ENCODE results near the gene ABCA8. TPM values are rescaled to one million over a fixed set of nuclear protein-coding genes. Genes with fewer than 3 reads are reported as not detected.

The ABCA8 gene
- total RNA-seq, 1 donor from 2014 or later = not detected

DNA sequence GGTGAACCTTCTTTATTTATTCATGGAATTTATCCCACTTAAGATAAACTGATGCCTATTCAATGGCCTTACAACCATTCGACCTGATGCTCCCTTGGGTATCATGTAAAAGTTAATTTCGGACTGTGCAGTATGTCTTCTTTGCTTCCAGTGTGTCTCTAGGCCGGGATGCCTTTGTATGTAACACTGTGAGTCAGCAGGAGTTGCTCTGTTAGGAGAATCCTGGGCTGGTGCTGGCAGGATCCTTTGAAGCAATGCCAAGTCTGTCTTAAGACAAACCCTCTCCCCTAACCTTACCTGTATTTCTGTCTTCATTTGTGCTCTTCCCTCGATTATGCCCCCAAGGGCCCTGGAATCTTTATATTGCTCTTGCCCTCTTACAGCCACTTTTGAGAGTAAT lies 37.9 kb upstream of the ABCA8 start:
- peaks cover 1% of the 10 kb centered on the region for H3K9me3 Mint-ChIP-seq (ENCODE audit: unreplicated experiment)
- Histone ChIP-seq H3K79me2 (ENCODE audit: insufficient read depth, low read length) (no peaks in the 10 kb centered on the region), H2AFZ (ENCODE audit: low read depth, low read length) (no peak overlapping the region), H3K4me2 (ENCODE audit: low read length) (no peak overlapping the region), H3K27me3 (ENCODE audit: insufficient read depth, low read length) (no peaks in the 10 kb centered on the region), H4K20me1 (ENCODE audit: insufficient read depth, low read length) (no peaks in the 10 kb centered on the region), H3K4me3 (ENCODE audit: insufficient read depth, low read depth, low read length) (no peak overlapping the region), H3K36me3 (ENCODE audit: insufficient read depth, low read length) (no peaks in the 10 kb centered on the region), H3K9ac (ENCODE audit: low read length) (no peak overlapping the region), H3K27ac (ENCODE audit: low read depth, low read length) (no peak overlapping the region), H3K9me3 (ENCODE audit: insufficient read depth, low read depth, low read length) (no peaks in the 10 kb centered on the region), H3K4me1 (ENCODE audit: insufficient read depth, low read length) (no peaks in the 10 kb centered on the region)
- peaks cover 4% of the 10 kb centered on the region for H3K4me1 Mint-ChIP-seq (ENCODE audit: low read depth, unreplicated experiment)
- no peaks in the 10 kb centered on the region for H3K36me3 Mint-ChIP-seq (ENCODE audit: low read depth, unreplicated experiment)
- no peak overlapping the region for H3K27ac Mint-ChIP-seq (ENCODE audit: unreplicated experiment)
- FAIRE-seq = no peak
- H3K27me3 Mint-ChIP-seq (ENCODE audit: low read depth, unreplicated experiment) = no peaks in the 10 kb centered on the region
- TF ChIP-seq, protein P1, sequence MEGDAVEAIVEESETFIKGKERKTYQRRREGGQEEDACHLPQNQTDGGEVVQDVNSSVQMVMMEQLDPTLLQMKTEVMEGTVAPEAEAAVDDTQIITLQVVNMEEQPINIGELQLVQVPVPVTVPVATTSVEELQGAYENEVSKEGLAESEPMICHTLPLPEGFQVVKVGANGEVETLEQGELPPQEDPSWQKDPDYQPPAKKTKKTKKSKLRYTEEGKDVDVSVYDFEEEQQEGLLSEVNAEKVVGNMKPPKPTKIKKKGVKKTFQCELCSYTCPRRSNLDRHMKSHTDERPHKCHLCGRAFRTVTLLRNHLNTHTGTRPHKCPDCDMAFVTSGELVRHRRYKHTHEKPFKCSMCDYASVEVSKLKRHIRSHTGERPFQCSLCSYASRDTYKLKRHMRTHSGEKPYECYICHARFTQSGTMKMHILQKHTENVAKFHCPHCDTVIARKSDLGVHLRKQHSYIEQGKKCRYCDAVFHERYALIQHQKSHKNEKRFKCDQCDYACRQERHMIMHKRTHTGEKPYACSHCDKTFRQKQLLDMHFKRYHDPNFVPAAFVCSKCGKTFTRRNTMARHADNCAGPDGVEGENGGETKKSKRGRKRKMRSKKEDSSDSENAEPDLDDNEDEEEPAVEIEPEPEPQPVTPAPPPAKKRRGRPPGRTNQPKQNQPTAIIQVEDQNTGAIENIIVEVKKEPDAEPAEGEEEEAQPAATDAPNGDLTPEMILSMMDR (IDR thresholded peaks at IDR 0.05; ENCODE audit: insufficient read depth, low read depth, low read length) = no peak
- TF ChIP-seq EZH2 (IDR thresholded peaks at IDR 0.05; ENCODE audit: insufficient read depth, low read length) = no peak
- peak; percentile 22 for DNase-seq (ENCODE audit: low read depth)
- H3K4me3 Mint-ChIP-seq (ENCODE audit: unreplicated experiment) = no peak overlapping the region

DNA sequence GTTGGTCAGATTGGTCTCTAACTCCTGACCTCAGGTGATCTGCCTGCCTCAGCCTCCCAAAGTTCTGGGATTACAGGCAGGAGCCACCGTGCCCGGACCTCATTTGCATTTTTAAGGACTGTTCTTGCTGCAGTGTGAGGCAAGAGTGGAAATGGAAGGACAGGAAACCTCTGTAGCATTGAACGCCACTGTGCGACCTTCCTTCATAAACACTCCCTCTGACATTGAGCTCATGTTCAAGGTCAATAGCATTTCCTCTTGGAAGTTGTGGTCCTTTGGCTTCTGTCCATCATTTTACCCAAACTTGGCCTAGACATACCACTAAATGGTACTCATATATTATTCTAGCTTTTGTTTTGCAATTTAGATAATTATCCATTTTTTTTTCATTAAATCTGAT lies 32.8 kb upstream of the ABCA8 start:
- H3K9me3 Mint-ChIP-seq (ENCODE audit: unreplicated experiment) = no peaks in the 10 kb centered on the region
- peaks cover 3% of the 10 kb centered on the region for H3K4me1 Mint-ChIP-seq (ENCODE audit: low read depth, unreplicated experiment)

DNA sequence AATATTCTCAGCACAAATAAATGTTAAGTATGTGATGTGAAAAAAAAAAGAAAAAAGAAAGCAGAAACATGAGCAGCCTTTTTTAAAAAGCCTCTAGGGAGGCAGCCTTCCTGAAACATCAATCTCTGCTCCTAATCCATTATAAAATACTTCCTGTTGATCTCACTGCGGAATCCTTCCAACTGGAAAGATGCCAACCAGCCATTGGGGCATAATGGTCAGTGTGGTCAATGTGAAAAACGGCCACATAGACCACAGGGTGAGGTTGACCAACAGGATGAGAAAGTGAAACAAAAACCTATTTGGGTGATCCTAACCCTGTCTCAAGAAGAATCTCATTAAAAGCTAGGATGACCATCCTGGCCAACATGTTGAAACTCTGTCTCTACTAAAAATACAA lies 26.1 kb upstream of the ABCA8 start:
- Histone ChIP-seq H3K9ac (ENCODE audit: low read length) (no peak overlapping the region), H4K20me1 (ENCODE audit: insufficient read depth, low read length) (no peaks in the 10 kb centered on the region), H3K36me3 (ENCODE audit: insufficient read depth, low read length) (no peaks in the 10 kb centered on the region), H3K4me3 (ENCODE audit: insufficient read depth, low read depth, low read length) (no peak overlapping the region), H3K4me1 (ENCODE audit: insufficient read depth, low read length) (no peaks in the 10 kb centered on the region), H3K27ac (ENCODE audit: low read depth, low read length) (no peak overlapping the region), H2AFZ (ENCODE audit: low read depth, low read length) (peak overlapping the region; percentile 39), H3K4me2 (ENCODE audit: low read length) (peak overlapping the region; percentile 42), H3K79me2 (ENCODE audit: insufficient read depth, low read length) (no peaks in the 10 kb centered on the region), H3K9me3 (ENCODE audit: insufficient read depth, low read depth, low read length) (no peaks in the 10 kb centered on the region), H3K27me3 (ENCODE audit: insufficient read depth, low read length) (no peaks in the 10 kb centered on the region)
- no peaks in the 10 kb centered on the region for H3K36me3 Mint-ChIP-seq (ENCODE audit: low read depth, unreplicated experiment)
- DNase-seq (ENCODE audit: low read depth) = peak; percentile 67
- no peak overlapping the region for H3K27ac Mint-ChIP-seq (ENCODE audit: unreplicated experiment)
- FAIRE-seq = no peak
- TF ChIP-seq, protein P1 (IDR thresholded peaks at IDR 0.05; ENCODE audit: insufficient read depth, low read depth, low read length) = no peak
- no peak for TF ChIP-seq EZH2 (IDR thresholded peaks at IDR 0.05; ENCODE audit: insufficient read depth, low read length)
- H3K4me1 Mint-ChIP-seq (ENCODE audit: low read depth, unreplicated experiment) = no peaks in the 10 kb centered on the region
- H3K9me3 Mint-ChIP-seq (ENCODE audit: unreplicated experiment) = no peaks in the 10 kb centered on the region
- H3K27me3 Mint-ChIP-seq (ENCODE audit: low read depth, unreplicated experiment) = peaks cover 7% of the 10 kb centered on the region
- H3K4me3 Mint-ChIP-seq (ENCODE audit: unreplicated experiment) = no peak overlapping the region

More for the DNA sequence above, 32.8 kb upstream of the ABCA8 start:
- Mint-ChIP-seq H3K36me3 (ENCODE audit: low read depth, unreplicated experiment) (no peaks in the 10 kb centered on the region), H3K4me3 (ENCODE audit: unreplicated experiment) (no peak overlapping the region), H3K27ac (ENCODE audit: unreplicated experiment) (no peak overlapping the region), H3K27me3 (ENCODE audit: low read depth, unreplicated experiment) (peaks cover 5% of the 10 kb centered on the region)
- Histone ChIP-seq H3K27ac (ENCODE audit: low read depth, low read length) (no peak overlapping the region), H3K27me3 (ENCODE audit: insufficient read depth, low read length) (no peaks in the 10 kb centered on the region), H3K36me3 (ENCODE audit: insufficient read depth, low read length) (no peaks in the 10 kb centered on the region), H4K20me1 (ENCODE audit: insufficient read depth, low read length) (no peaks in the 10 kb centered on the region), H3K4me2 (ENCODE audit: low read length) (no peak overlapping the region), H3K9ac (ENCODE audit: low read length) (no peak overlapping the region), H3K4me3 (ENCODE audit: insufficient read depth, low read depth, low read length) (no peak overlapping the region), H3K9me3 (ENCODE audit: insufficient read depth, low read depth, low read length) (no peaks in the 10 kb centered on the region), H3K79me2 (ENCODE audit: insufficient read depth, low read length) (no peaks in the 10 kb centered on the region), H2AFZ (ENCODE audit: low read depth, low read length) (no peak overlapping the region), H3K4me1 (ENCODE audit: insufficient read depth, low read length) (no peaks in the 10 kb centered on the region)
- no peak for DNase-seq (ENCODE audit: low read depth)
- no peak for FAIRE-seq
- TF ChIP-seq, protein P1 (IDR thresholded peaks at IDR 0.05; ENCODE audit: insufficient read depth, low read depth, low read length) = no peak
- TF ChIP-seq EZH2 (IDR thresholded peaks at IDR 0.05; ENCODE audit: insufficient read depth, low read length) = no peak
